ENCODE measurements around the gene IL17RC.

IL17RC gene

GRCh38 chr3:9902372-9903237 is 14.3 kb upstream of the IL17RC start, which contains the start of gene IL17RE:
Gene IL17RE, plus strand, starts transcription at chr3:9902848. Its CDS starts 85 bp downstream, at chr3:9902933.
- H3K36me3 ChIP-seq (replicated peaks): no peaks in the 10 kb centered on the region
- H3K27me3 ChIP-seq (replicated peaks): no peaks in the 10 kb centered on the region
- TF ChIP-seq CTCF (IDR thresholded peaks at IDR 0.05; ENCODE audit: low read depth, low read length, missing control alignments): no peak
- in situ Hi-C loops (cut with HindIII; ENCODE audit: low pct_ligation_motif_present, low sequenced_read_pairs): no loop called here
- H3K27ac ChIP-seq: no peak within 1 kb of the TSS
- no peak within 1 kb of the TSS for H3K4me3 ChIP-seq (ENCODE audit: low read depth, low read length)
- DNase-seq: no peak

- no peak for TF ChIP-seq CTCF (IDR thresholded peaks at IDR 0.05; ENCODE audit: low read depth, low read length, missing control alignments)
- in situ Hi-C loops (cut with HindIII; ENCODE audit: low pct_ligation_motif_present, low sequenced_read_pairs): no loop called here
- Histone ChIP-seq H3K4me3 (ENCODE audit: low read depth, low read length) (no peak overlapping the region), H3K27ac (no peak overlapping the region), H3K36me3 (replicated peaks) (no peaks in the 10 kb centered on the region), H3K27me3 (replicated peaks) (no peaks in the 10 kb centered on the region)
- no peak for DNase-seq
Measured at GRCh38 chr3:9903238-9903624, 13.7 kb upstream of the IL17RC start.

- no peak for TF ChIP-seq CTCF (IDR thresholded peaks at IDR 0.05; ENCODE audit: low read depth, low read length, missing control alignments)
- H3K27me3 ChIP-seq (replicated peaks): no peaks in the 10 kb centered on the region
- no peak overlapping the region for H3K27ac ChIP-seq
- H3K4me3 ChIP-seq (ENCODE audit: low read depth, low read length): no peak overlapping the region
- in situ Hi-C loops (cut with HindIII; ENCODE audit: low pct_ligation_motif_present, low sequenced_read_pairs): no loop called here
- H3K36me3 ChIP-seq (replicated peaks): no peaks in the 10 kb centered on the region
- no peak for DNase-seq
Measured at GRCh38 chr3:9903904-9904303, 13.0 kb upstream of the IL17RC start.

GRCh38 chr3:9906480-9906879 is 10.4 kb upstream of the IL17RC start:
- TF ChIP-seq CTCF (IDR thresholded peaks at IDR 0.05; ENCODE audit: low read depth, low read length, missing control alignments): no peak
- Histone ChIP-seq H3K36me3 (replicated peaks) (no peaks in the 10 kb centered on the region), H3K4me3 (ENCODE audit: low read depth, low read length) (no peak overlapping the region), H3K27me3 (replicated peaks) (no peaks in the 10 kb centered on the region), H3K27ac (no peak overlapping the region)
- no peak for DNase-seq
- in situ Hi-C loops (cut with HindIII; ENCODE audit: low pct_ligation_motif_present, low sequenced_read_pairs): no loop called here

- no peaks in the 10 kb centered on the region for H3K27me3 ChIP-seq (replicated peaks)
- H3K4me3 ChIP-seq (ENCODE audit: low read depth, low read length): no peak overlapping the region
- TF ChIP-seq CTCF (IDR thresholded peaks at IDR 0.05; ENCODE audit: low read depth, low read length, missing control alignments): no peak
- H3K36me3 ChIP-seq (replicated peaks): no peaks in the 10 kb centered on the region
- no peak overlapping the region for H3K27ac ChIP-seq
- in situ Hi-C loops (cut with HindIII; ENCODE audit: low pct_ligation_motif_present, low sequenced_read_pairs): no loop called here
- no peak for DNase-seq
Measured at GRCh38 chr3:9908286-9908685, 8.6 kb upstream of the IL17RC start.

All from brain microvascular endothelial cell (primary cell).